WTC11 (cell line): ENCODE data around the gene GLYATL3.

Source experiments
- CTCF ChIP-seq: fragments of 200-600 bp; IDR thresholded peaks from 2 replicates; pipeline ENCODE4 v1.8.0; 2022; ENCODE audit warnings: antibody characterized with exemption
- MAX ChIP-seq: sonication (generic); formaldehyde crosslinking; IDR thresholded peaks from 2 replicates; pipeline ENCODE4 v1.8.0; 2022; ENCODE audit warnings: mild to moderate bottlenecking, missing genetic modification reagents

- TF ChIP-seq CTCF, result no peak
- peak; percentile 87 for TF ChIP-seq MAX (CRISPR knock-in tag)
Observed at GRCh38 chr6:49550492-49551077, 50.9 kb downstream of the GLYATL3 start, which contains the start of gene C6orf141.
